Adrenal gland (tissue), 5 donors: Measurements from ENCODE around the gene SPNS2.

ENCODE experiments used
- POLR2A ChIP-seq, 2 donors: fragments of 450-650 bp; IDR thresholded peaks; one replicate each; pipeline ENCODE4 v1.6.1; 2017; ENCODE audit warnings: antibody characterized with exemption in 2 of 2, mild to moderate bottlenecking in 2 of 2, moderate library complexity in 1 of 2
- TF ChIP-seq, protein P1 (sequence below), 6 experiments: fragments of 450-650 bp in 4 of 6; fragments of 200-600 bp in 2 of 6; sonication (generic) in 1 of 6; IDR thresholded peaks; 1 replicate in 5 of 6; 2 replicates in 1 of 6; pipeline versions ENCODE4 v1.5.1 to v1.8.0; 2016 to 2021; ENCODE audit warnings: antibody characterized with exemption in 6 of 6, mild to moderate bottlenecking in 2 of 6, moderate library complexity in 1 of 6
- donor health status: DM: no; HTN: no; CAD: no.

DNA sequence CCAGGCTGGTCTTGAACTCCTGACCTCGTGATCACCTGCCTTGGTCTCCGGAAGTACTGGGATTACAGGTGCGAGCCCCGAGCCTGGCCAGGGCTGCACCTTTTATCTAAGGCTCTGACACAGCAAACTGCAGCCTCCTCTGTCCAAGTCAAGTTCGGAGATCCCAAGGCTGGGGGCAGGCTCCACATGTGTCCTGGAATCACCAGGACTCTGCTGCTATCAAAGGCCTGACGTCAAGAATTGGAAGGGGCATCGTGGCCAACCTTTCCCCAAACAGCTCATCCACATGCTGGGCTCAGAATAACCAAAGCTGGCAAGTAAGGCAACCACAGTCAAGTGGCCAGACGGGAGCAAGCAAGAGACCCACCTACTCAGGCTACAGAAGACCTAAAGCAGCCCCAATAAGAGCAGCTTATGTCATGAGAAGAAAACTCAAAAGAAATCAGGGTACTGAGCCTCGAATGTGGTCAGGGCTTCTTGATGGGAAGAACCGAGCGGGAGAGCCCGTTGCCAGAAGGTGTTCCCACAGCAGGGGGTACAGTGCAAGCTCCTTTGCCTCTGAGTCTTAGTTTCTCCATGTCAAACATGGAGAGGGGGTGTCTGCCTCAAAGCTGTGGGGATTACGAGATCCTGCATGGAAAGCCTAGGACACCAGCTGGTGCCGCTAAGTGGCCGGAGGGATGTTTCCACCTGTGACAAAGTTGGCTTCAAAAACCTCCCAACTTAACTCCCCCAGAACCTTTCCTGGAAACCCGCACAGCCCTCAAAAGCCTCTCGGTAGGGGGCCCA, 48.6 kb downstream of the SPNS2 start:
- TF ChIP-seq, protein P1, sequence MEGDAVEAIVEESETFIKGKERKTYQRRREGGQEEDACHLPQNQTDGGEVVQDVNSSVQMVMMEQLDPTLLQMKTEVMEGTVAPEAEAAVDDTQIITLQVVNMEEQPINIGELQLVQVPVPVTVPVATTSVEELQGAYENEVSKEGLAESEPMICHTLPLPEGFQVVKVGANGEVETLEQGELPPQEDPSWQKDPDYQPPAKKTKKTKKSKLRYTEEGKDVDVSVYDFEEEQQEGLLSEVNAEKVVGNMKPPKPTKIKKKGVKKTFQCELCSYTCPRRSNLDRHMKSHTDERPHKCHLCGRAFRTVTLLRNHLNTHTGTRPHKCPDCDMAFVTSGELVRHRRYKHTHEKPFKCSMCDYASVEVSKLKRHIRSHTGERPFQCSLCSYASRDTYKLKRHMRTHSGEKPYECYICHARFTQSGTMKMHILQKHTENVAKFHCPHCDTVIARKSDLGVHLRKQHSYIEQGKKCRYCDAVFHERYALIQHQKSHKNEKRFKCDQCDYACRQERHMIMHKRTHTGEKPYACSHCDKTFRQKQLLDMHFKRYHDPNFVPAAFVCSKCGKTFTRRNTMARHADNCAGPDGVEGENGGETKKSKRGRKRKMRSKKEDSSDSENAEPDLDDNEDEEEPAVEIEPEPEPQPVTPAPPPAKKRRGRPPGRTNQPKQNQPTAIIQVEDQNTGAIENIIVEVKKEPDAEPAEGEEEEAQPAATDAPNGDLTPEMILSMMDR (IDR thresholded peaks at IDR 0.05), result no peak
- TF ChIP-seq POLR2A (IDR thresholded peaks at IDR 0.05), result no peak
